ENCODE data around the gene MAP3K14. TPM values are rescaled to one million over a fixed set of nuclear protein-coding genes. Genes with fewer than 3 reads are reported as not detected.

MAP3K14 gene
- total RNA-seq, 1 experiment from 2014 or later, result 7.8 TPM

GRCh38 chr17:45221081-45222013 lies 95.5 kb downstream of the MAP3K14 start, which contains the start of gene FMNL1:
FMNL1 (plus strand) TSS chr17:45221885; CDS start chr17:45222125, 240 bp downstream.
- DNase-seq, result no peak
- Histone ChIP-seq H3T11ph (ENCODE audit: low read length) (no peak within 1 kb of the TSS), H2BK5ac (ENCODE audit: insufficient read length, low read length) (no peak within 1 kb of the TSS), H3K4me1 (ENCODE audit: insufficient read depth, low read length) (no peaks in the 10 kb centered on the region), H3K27me3 (ENCODE audit: insufficient read depth, low read length) (peaks cover 13% of the 10 kb centered on the region), H4K8ac (replicated peaks; ENCODE audit: insufficient read length, low read depth, low read length) (no peak within 1 kb of the TSS), H3K18ac (ENCODE audit: insufficient read length, low read depth, low read length) (no peak within 1 kb of the TSS), H3K9me3 (ENCODE audit: control insufficient read depth, low read depth, low read length) (no peaks in the 10 kb centered on the region), H4K20me1 (ENCODE audit: control insufficient read depth, insufficient read depth, insufficient read length) (no peaks in the 10 kb centered on the region), H3K23ac (ENCODE audit: insufficient read length, low read depth, low read length) (no peak within 1 kb of the TSS), H3K9ac (ENCODE audit: extremely low read depth, insufficient read length, low read length) (no peak within 1 kb of the TSS), H3K4me2 (ENCODE audit: insufficient read depth, insufficient read length, low read length) (peak within 1 kb of the TSS; percentile 67), H4K5ac (ENCODE audit: insufficient read length, low read depth, low read length) (no peak within 1 kb of the TSS), H2AK5ac (ENCODE audit: insufficient read length, low read length) (no peak within 1 kb of the TSS), H2AFZ (ENCODE audit: low read length) (no peak within 1 kb of the TSS), H2BK20ac (ENCODE audit: low read depth, low read length, poor library complexity, severe bottlenecking) (peak within 1 kb of the TSS; percentile 50), H3K27ac (ENCODE audit: insufficient read length, low read depth, low read length) (no peak within 1 kb of the TSS), H3K79me2 (ENCODE audit: insufficient read depth, low read length) (no peaks in the 10 kb centered on the region), H2BK120ac (ENCODE audit: low read depth, low read length, poor library complexity, severe bottlenecking) (no peak within 1 kb of the TSS), H3K14ac (ENCODE audit: insufficient read depth, low read length) (no peak within 1 kb of the TSS; the same call in 1 of the 2 replicates), H3K4ac (ENCODE audit: low read depth, low read length) (no peak within 1 kb of the TSS), H4K91ac (ENCODE audit: insufficient read length, low read depth, low read length) (no peak within 1 kb of the TSS), H2BK15ac (ENCODE audit: low read depth, low read length) (no peak within 1 kb of the TSS), H3K79me1 (ENCODE audit: insufficient read depth, low read depth, low read length, poor library complexity, severe bottlenecking) (no peaks in the 10 kb centered on the region), H3K56ac (ENCODE audit: insufficient read length, low read depth, low read length) (no peak within 1 kb of the TSS), H2BK12ac (ENCODE audit: insufficient read length, low read depth, low read length) (no peak within 1 kb of the TSS), H3K23me2 (ENCODE audit: insufficient read length, low read depth, low read length, poor library complexity, severe bottlenecking) (peaks cover 10% of the 10 kb centered on the region)
- no peak for TF ChIP-seq CTCF (conservative IDR thresholded peaks at IDR 0.05)
- no CpG with 5 or more reads among the region's 98 CpGs for WGBS (ENCODE audit: extremely low coverage, insufficient read length, low lambda C conversion rate)
- Mint-ChIP-seq H3K27ac (0 out of 7 replicates have a peak within 1 kb of the TSS, but pooled peaks of 1 of the 3 experiments have one; percentile 15), H3K4me3 (peak within 1 kb of the TSS; percentile 66 to 84), H3K9me3 (no peaks in the 10 kb centered on the region; a peak in 1 of 5 replicates), H3K27me3 (ENCODE audit: low read depth) (peaks cover 77% of the 10 kb centered on the region), H3K4me1 (peaks cover 18 to 32% of the 10 kb centered on the region in 2 experiments), H3K36me3 (ENCODE audit: insufficient read depth in 1 of 3, low read depth in 3 of 3) (no peaks in the 10 kb centered on the region)
